Urinary bladder (tissue), 4 donors: Measurements from ENCODE around the gene CDRT4. TPM values are rescaled to one million over a fixed set of nuclear protein-coding genes. Genes with fewer than 3 reads are reported as not detected.

ENCODE experiments used
- DNase-seq: peaks from one replicate; pipeline ENCODE4 v3.0.0-alpha.2; 2015; ENCODE audit errors: extremely low spot score
- H3K27ac ChIP-seq: one replicate; pipeline ENCODE4 v1.5.1; 2013; ENCODE audit warnings: low read depth, mild to moderate bottlenecking, moderate library complexity
- H3K36me3 ChIP-seq: one replicate; pipeline ENCODE4 v1.6.1; 2013; ENCODE audit warnings: mild to moderate bottlenecking, moderate library complexity; ENCODE audit not compliant: insufficient read depth
- H3K4me1 ChIP-seq: one replicate; pipeline ENCODE4 v1.6.1; 2013; ENCODE audit warnings: mild to moderate bottlenecking, moderate library complexity; ENCODE audit not compliant: insufficient read depth
- H3K4me3 ChIP-seq: one replicate; pipeline ENCODE4 v1.5.1; 2013; ENCODE audit warnings: low read depth, low read length
- WGBS: extraction: QIAGEN DNeasy Blood & Tissue Kit; methylation state at CpG from one replicate; pipeline ENCODE4 v1.1.7; 2013; 5-methylcytosine and 5-hydroxymethylcytosine counted together
- polyA plus RNA-seq: library from polyadenylated mRNA; stranded (reverse); fragments of 200-250 nt; gene quantifications from one replicate; pipeline ENCODE4 v1.2.3, GENCODE V29; 2013
- total RNA-seq: library from RNA; depleted of rRNA; stranded (reverse); fragments of >200 nt; gene quantifications from one replicate; pipeline ENCODE4 v1.2.3, GENCODE V29; 2014
- donor health status: healthy with polysubstance abuse.
- donor health status: healthy.

CDRT4 gene
- total and polyA plus RNA-seq, 2 donors, result 1.9 to 14.4 TPM

DNA sequence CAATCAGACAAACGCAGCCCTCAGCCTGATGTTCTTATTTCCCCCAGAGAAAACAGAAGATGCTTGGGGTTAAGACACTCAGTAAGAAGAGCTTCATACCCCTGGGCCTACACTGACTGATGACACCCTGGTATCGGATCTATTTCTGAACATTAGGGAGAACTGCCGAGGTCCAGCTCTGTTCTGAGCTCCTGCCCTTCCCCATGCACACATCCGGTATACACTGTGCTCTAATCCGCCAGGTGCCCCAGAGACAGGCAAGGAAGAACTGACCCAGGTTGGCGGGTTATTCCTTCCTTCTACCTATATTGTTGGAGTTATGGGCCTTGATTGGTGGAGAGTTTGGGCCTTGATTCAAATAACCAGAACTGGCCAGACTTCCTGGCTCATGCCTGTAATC lies 68.0 kb downstream of the CDRT4 start:
- no peak overlapping the region for H3K4me3 ChIP-seq
- H3K27ac ChIP-seq, result no peak overlapping the region
- H3K36me3 ChIP-seq, result no peaks in the 10 kb centered on the region
- H3K4me1 ChIP-seq, result no peaks in the 10 kb centered on the region
- 92% methylated on average over 6 of the region's 6 CpGs for whole genome bisulfite sequencing
- no peak for DNase-seq

DNA sequence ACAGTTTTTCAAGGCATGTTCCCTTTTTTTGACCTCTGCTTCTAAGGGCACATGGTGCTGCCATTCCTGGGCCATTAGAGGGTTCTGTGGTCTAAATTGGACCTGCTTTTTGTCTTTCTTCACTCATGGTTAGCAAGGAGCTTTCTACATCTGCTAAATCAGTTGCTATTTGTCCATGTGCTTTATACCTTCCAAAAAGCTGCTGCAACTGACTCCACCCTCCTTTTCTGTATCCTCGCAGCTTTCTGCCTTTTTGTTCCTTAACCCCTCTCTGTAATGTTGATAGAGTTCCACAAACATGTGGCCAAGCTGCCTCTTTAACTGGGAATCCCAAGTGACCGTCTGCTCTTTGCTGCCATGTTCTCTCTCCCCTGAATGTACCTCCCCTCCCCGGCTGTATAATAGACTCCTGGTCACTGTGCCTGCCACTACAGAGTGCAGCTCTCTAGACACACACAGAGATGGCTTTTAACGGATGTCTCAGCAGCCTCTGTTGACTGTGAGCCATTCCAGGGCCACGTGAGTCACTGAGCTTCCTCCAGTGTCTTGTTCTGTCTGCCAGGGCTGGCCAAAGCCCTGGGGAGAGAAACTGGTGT lies 68.6 kb downstream of the CDRT4 start:
- DNase-seq, result no peak
- H3K4me3 ChIP-seq, result no peak overlapping the region
- no peaks in the 10 kb centered on the region for H3K36me3 ChIP-seq
- H3K27ac ChIP-seq, result no peak overlapping the region
- WGBS, result 34% methylated on average over 5 of the region's 5 CpGs
- H3K4me1 ChIP-seq, result no peaks in the 10 kb centered on the region

DNA sequence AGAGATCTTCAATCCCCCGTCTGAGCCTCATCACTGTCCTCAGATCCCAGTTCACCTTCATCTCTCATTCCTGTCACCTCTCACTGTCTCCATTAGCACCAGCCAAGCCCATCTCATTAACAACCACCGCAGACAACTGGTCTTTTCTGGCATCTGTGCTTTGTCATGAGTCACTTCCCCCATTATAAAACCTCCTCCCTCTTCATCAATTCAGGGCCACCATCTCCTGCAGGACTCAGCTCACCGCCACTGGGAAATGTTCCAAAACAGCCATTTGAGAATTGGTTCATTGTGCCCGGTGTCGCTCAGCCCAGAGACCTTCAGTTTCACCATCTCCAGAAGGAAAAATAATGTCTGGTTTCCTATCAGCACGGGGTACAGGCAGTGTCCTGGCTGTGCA lies 69.1 kb downstream of the CDRT4 start:
- no peak overlapping the region for H3K27ac ChIP-seq
- 52% methylated on average over 6 of the region's 6 CpGs for WGBS
- no peaks in the 10 kb centered on the region for H3K4me1 ChIP-seq
- H3K4me3 ChIP-seq, result no peak overlapping the region
- no peaks in the 10 kb centered on the region for H3K36me3 ChIP-seq
- no peak for DNase-seq

DNA sequence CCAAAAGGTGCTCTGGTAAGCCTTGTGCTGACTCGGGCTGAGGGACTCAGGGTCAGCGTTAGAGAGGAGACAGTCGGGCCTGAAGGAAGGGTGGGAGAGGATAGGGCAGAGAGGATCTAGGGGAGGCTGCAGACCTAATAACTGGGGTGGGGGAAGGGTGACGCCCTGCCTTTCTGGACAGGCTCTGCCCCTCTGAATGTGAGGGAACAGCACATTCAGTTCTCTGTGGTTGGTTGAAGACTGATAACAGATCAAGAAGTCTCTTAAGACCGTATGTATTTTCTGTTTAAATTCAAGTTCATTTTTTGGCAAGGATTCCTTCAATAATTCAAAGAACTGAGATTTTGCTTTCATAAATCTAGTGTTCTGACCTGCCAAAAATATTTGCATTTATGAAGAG lies 69.8 kb downstream of the CDRT4 start:
- H3K36me3 ChIP-seq, result no peaks in the 10 kb centered on the region
- no peak overlapping the region for H3K27ac ChIP-seq
- 69% methylated on average over 5 of the region's 5 CpGs for WGBS
- H3K4me3 ChIP-seq, result no peak overlapping the region
- no peak for DNase-seq
- no peaks in the 10 kb centered on the region for H3K4me1 ChIP-seq

DNA sequence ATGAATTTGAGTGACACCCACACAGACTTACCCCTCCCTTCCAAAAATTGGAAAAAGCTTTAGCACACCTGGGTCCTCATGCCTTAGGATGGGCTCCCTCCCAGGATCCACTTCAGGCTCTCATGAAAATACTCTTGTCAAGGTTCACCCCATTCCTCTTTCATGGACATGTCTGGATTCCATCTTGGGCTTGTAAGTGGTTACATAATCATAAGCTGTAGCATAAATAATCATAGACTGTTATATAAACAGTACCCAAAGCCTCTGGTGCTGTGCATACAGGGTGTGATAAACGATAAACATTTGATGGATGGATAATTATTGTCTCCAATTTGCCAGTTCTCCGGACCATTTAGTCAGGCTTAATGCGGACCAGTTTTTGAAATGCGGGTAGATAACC lies 72.3 kb downstream of the CDRT4 start:
- Histone ChIP-seq H3K4me3 (no peak overlapping the region), H3K4me1 (no peaks in the 10 kb centered on the region), H3K36me3 (no peaks in the 10 kb centered on the region), H3K27ac (no peak overlapping the region)
- WGBS, result 45% methylated on average over 4 of the region's 4 CpGs
- DNase-seq, result no peak

DNA sequence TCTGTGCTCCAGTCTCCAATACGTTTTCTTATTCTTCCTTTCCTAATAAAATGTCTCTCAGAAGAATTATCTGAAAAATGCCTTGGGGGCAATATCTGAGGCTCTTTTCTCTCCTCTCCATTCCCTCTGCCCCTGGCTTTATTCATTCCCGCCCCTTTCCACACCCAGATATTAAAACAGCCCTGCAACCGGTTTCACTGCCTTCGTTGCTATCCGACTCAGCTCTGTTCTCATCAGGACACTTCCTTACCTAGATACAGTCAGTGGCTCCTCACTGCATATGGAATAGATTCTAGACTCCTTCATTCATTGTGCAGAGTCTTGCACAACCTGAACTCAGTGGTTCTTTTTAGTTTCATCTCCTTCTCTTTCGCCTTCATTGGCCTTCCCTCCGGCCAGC lies 74.0 kb downstream of the CDRT4 start:
- no peak for DNase-seq
- 88% methylated on average over 7 of the region's 7 CpGs for WGBS
- no peaks in the 10 kb centered on the region for H3K4me1 ChIP-seq
- H3K4me3 ChIP-seq, result no peak overlapping the region
- H3K36me3 ChIP-seq, result no peaks in the 10 kb centered on the region
- H3K27ac ChIP-seq, result no peak overlapping the region

DNA sequence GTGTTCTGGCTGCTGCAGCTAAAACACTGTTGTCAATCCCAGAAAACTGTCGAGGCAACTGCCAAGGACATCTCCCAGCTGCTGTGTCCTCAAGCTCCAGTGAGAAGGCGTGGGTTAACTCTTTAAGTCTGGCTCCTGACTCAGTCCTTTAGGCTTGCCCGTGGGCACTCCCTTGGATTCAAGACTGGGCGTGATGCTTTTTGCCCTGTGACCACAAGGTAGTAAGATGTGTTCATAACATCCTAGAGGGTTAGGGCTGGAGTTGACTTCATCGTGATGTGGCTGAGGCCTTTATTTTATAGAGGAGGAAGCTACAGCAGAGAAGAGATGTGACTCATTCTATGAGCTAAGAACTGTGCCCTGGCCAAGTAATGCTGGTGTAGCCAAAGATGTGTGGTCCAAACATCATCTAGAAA lies 75.1 kb downstream of the CDRT4 start:
- no peak overlapping the region for H3K4me3 ChIP-seq
- H3K36me3 ChIP-seq, result no peaks in the 10 kb centered on the region
- H3K27ac ChIP-seq, result peak overlapping the region; percentile 83
- 52% methylated on average over 5 of the region's 5 CpGs for WGBS
- H3K4me1 ChIP-seq, result no peaks in the 10 kb centered on the region
- DNase-seq, result no peak

DNA sequence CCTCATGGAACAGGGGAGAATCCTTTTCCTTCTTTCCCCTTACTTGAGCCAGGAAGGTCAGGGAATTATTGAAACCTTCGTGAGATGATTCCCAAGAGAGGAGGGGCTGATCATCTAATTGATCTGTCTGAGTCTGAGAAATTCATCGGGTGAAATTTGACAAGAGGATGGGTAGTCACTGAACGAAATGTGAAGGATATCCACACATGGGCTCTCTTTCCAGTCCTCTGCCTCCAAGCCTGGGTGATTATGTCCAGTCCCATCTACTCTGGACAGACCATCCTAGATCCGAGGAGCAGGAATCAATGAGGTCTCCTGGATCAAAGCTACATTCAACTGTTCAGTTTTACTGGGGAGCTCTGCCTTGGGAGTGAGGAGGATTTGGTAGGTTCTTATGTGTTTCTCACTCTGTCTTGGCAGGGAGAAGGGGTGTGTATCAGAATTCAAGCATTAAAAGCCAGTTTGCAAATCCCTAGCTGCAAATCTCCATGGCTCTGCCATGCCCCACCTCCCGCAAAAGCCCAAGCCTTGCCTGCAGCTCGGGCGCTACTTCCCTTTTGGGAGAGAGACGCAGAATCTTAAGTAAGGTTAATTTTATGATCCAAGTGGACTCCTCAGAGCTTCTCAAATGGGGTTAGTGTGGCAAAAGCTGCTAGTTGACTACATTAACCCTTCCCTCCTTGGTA lies 78.9 kb downstream of the CDRT4 start:
- DNase-seq, result no peak
- WGBS, result 70% methylated on average over 8 of the region's 8 CpGs

DNA sequence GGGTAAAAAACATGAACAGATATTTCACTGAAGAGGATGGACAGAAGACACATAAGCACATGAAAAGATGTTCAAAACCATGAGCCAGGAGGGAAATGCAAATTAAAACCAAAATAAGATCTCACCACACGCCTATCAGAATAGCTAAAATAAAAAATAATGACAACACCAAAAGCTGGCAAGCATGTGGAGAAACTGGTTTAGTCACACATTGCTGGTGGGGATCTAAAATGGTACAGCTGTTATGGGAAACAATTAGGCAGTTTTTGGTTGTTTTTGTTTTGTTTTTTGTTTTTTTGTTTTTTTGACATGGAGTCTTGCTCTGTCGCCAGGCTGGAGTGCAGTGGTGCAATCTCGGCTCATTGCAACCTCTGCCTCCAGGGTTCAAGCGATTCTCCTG lies 81.3 kb downstream of the CDRT4 start:
- no peak overlapping the region for H3K4me3 ChIP-seq
- DNase-seq, result no peak
- H3K4me1 ChIP-seq, result no peaks in the 10 kb centered on the region
- WGBS, result 95% methylated on average over 4 of the region's 4 CpGs
- H3K27ac ChIP-seq, result no peak overlapping the region
- no peaks in the 10 kb centered on the region for H3K36me3 ChIP-seq

More for the DNA sequence above, 78.9 kb downstream of the CDRT4 start:
- Histone ChIP-seq H3K36me3 (no peaks in the 10 kb centered on the region), H3K27ac (no peak overlapping the region), H3K4me1 (no peaks in the 10 kb centered on the region), H3K4me3 (no peak overlapping the region)

Other genes with a start within 250 kb of the CDRT4 start
- gene PMP22, start 202.3 kb downstream of the CDRT4 start, total RNA-seq, result 191 TPM
- 314 TPM for gene PMP22, start 202.3 kb downstream of the CDRT4 start, polyA plus RNA-seq
- 1.1 TPM for gene TEKT3, start 126.0 kb downstream of the CDRT4 start, total RNA-seq
- gene TEKT3, start 126.0 kb downstream of the CDRT4 start, polyA plus RNA-seq, result 1.0 TPM
- gene TVP23C, start 95.9 kb upstream of the CDRT4 start, total RNA-seq, result 70.6 TPM
- gene TVP23C, start 95.9 kb upstream of the CDRT4 start, polyA plus RNA-seq, result 2.7 TPM
- 1.7 TPM for gene FBXW10B, start 152.1 kb upstream of the CDRT4 start, total RNA-seq
- gene FBXW10B, start 152.1 kb upstream of the CDRT4 start, polyA plus RNA-seq, result 0.52 TPM
- gene TRIM16, start 216.7 kb upstream of the CDRT4 start, total RNA-seq, result 37.4 TPM
- gene TRIM16, start 216.7 kb upstream of the CDRT4 start, polyA plus RNA-seq, result 30.5 TPM
- 50.4 TPM for gene ZNF286A, start 232.1 kb upstream of the CDRT4 start, total RNA-seq
- 9.4 TPM for gene ZNF286A, start 232.1 kb upstream of the CDRT4 start, polyA plus RNA-seq